Fibroblast of villous mesenchyme (primary cell): ENCODE data around the gene CYTH1. TPM values are rescaled to one million over a fixed set of nuclear protein-coding genes. Genes with fewer than 3 reads are reported as not detected.

Experiments
- DNase-seq: peaks from one replicate; pipeline ENCODE4 v3.0.0-alpha.2; 2010; ENCODE audit warnings: low read depth
- H3K4me3 ChIP-seq: 2 replicates; pipeline ENCODE4 v1.5.1; 2011; ENCODE audit warnings: low read depth, mild to moderate bottlenecking, low read length
- total RNA-seq: library from RNA; depleted of rRNA; stranded (reverse); fragments of >200 nt; gene quantifications from 2 replicates; pipeline ENCODE4 v1.2.3, GENCODE V29; 2012
- TF ChIP-seq, protein P1 (sequence below): IDR thresholded peaks from 2 replicates; pipeline ENCODE4 v1.5.1; 2012; ENCODE audit warnings: low read depth, mild to moderate bottlenecking, low read length; ENCODE audit not compliant: insufficient read depth

Gene CYTH1
- total RNA-seq, 1 donor, result 19.4 TPM

DNA sequence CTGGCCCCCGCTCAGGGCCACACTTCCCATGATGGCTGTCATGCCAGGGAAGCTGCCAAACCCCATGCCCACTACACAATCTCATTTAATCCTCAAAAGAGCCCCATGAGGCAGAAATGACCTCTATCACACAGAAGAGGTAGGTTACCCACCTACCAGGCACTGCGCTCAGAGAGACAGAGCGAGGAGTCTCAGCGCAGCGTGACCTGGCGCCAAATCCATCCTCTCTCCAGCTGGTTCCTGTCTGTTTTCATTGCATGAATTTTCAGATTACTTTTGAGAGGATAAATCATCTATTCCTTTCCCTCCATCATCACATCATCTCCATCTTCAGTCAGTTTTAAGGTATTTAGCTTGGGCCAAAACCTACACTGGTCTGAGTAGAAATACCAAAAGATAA, 103.4 kb downstream of the CYTH1 start:
- no peak overlapping the region for H3K4me3 ChIP-seq
- DNase-seq, result no peak
- TF ChIP-seq, protein P1, sequence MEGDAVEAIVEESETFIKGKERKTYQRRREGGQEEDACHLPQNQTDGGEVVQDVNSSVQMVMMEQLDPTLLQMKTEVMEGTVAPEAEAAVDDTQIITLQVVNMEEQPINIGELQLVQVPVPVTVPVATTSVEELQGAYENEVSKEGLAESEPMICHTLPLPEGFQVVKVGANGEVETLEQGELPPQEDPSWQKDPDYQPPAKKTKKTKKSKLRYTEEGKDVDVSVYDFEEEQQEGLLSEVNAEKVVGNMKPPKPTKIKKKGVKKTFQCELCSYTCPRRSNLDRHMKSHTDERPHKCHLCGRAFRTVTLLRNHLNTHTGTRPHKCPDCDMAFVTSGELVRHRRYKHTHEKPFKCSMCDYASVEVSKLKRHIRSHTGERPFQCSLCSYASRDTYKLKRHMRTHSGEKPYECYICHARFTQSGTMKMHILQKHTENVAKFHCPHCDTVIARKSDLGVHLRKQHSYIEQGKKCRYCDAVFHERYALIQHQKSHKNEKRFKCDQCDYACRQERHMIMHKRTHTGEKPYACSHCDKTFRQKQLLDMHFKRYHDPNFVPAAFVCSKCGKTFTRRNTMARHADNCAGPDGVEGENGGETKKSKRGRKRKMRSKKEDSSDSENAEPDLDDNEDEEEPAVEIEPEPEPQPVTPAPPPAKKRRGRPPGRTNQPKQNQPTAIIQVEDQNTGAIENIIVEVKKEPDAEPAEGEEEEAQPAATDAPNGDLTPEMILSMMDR, result no peak

DNA sequence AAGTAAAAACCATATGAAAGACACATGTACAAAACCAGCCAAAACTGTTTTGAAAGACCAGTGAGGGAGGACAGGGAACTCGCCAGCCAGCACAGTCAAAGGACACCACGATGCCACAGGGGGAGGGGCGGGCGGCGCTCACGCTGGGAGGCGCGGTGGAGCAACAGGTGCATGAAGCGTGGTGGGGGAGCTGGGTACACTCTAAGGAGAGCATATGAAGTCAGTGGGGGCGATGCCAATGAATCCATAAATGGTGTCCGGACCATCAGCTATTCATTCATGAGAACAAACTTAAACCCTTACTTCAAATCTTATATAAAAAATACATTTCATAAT, 103.9 kb downstream of the CYTH1 start:
- no peak overlapping the region for H3K4me3 ChIP-seq
- no peak for DNase-seq
- TF ChIP-seq, protein P1, result no peak

DNA sequence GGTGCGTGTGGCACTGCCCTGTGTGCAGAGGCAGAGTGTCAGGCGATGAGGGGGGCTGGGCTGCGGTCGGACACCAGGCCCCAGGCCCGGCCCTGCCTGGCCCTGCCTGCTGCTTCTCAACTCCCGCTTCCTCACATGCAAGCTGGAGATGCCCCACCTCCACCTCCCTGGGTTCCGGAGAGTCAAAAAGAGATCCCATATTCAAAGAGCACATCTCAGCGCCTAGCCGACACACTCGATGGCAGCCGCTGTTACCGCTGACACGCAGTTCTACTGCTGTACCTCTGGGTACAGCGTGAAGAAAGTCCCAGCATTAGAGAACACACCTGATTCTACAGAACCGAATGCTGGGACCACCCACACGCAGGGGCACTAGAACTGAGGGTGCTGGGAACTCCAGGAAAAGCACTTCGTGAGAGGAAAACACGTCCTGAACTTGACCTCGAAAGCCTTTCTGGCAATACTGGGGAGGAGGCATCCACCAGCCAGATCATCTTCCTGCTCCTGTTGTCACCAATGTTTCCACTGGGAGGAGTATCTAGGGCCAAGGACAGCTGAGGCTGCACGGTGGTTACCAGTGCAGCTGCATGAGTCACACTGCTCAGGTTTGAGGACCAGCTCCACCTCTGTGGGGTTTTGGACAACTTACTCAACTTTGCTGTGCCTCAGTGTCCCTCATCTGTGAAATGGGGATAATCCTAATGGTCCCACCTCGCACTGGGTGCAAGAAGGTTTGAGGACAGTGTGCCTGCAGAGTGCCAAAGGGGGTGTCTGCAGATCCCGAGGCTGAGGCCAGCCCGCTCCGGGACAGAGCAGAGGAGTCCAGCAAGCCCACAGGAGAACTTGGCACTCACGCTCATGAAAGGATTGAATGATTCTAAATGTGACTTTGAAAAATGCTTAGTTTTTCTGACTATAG, 104.5 kb downstream of the CYTH1 start:
- no peak for DNase-seq
- TF ChIP-seq, protein P1, result no peak
- no peak overlapping the region for H3K4me3 ChIP-seq

DNA sequence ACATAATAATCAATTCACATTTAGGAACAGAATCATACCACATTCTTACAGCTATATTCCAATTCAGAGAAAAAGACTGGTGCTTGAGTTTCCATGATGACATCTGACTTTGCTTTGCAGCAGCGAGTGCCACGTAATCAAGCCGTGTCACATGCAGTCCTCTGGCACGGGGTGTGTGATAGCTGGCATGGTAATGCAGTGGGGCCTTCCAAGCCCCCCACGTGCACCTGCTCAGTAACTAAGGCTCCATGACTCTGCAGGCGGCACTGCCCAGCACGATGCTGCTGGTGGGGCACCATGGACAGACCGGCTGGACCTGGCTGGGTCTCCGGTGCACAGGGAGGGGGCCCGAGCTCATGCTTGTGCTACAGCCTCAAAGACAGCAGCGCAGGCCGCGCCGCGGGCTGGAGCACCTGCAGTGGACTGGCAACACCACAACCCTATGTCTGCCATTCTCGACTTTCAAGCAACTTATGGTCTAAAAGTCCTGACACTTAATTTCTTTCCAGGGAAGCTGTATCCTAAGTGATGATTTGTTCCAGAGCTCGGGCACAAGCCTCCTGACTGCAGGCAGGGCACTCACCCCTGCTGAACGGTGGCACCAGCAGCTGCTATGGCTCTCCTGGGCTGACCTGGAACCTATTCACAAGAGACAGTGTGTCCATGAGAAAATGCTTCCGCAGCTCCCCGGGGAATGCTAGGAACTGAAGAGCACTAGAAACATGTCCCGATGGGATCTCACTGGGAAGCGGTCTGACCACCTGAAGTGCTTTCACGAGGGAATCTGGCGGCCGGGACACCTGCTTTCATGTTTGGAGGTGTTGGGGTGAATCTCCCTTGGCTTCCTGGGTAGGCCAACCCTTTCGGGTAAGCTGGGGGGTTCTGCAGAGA, 105.4 kb downstream of the CYTH1 start:
- H3K4me3 ChIP-seq, result no peak overlapping the region
- DNase-seq, result no peak
- TF ChIP-seq, protein P1, result no peak

DNA sequence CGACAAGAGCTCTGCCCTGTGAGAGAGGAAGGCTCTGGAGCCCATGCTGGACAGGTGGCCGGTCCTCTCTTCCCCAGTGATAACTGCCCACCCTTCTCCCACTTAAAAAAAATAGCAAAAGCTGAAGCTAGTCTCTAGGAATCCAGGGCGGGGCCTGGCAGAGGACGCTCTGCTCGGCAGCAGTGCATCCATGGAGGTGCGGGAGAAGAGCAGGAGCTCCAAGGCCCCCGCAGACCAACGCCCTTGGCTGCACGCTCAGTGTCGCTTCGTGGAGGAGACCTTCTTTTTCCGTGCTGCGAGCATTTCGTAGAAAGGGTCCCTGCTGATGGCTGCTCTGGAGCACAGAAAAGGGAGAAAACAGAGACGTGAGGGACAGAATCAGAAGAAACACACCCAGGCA, 106.2 kb downstream of the CYTH1 start:
- H3K4me3 ChIP-seq, result no peak overlapping the region
- TF ChIP-seq, protein P1, result no peak
- DNase-seq, result no peak

DNA sequence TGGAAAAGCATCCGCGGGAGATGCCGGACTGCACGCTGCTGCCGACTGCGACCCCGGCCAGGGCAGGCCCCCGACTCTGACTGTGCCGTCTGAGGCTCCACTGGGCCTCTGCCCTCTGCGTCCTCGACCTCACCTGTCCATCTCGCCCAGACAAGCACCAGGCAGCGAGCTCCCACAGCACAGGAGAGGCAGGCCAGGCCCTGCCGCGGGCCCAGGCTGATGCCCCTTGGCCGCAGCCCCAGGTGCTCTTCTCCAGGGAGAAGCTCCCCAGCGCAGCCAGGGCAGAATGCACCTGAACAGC, 106.8 kb downstream of the CYTH1 start:
- TF ChIP-seq, protein P1, result no peak
- no peak for DNase-seq
- H3K4me3 ChIP-seq, result no peak overlapping the region
